ENCODE data around the gene DCUN1D1.

The DCUN1D1 gene

DNA sequence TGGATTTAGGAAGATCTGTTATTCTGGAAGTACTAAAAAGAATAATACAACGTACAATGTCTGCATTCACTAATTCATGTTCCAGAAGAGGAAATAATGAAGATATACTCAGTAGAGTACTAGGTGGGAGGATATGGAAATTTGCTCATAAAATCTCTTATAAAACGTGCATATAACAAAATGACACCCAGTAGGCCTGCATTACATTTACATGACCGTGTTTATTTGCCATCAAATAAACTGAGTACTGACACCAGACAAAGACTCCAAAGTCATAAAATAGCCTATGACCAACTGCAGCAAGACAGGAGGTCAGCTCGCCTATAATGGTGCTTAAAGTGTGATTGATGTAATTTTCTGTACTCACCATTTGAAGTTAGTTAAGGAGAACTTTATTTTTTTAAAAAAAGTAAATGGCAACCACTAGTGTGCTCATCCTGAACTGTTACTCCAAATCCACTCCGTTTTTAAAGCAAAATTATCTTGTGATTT, 60.4 kb downstream of the DCUN1D1 start:
- ChIA-PET POLR2A (interaction anchor here (0.6 kb wide), 1 partner anchor 10 kb away, joined by 4 read pairs; no protein-coding TSS in a partner anchor), CTCF (interaction anchor here (1.2 to 3.0 kb wide), 2 partner anchors 10 to 12 kb away, joined by 4 to 10 read pairs; no protein-coding TSS in a partner anchor)
- DNase-seq (ENCODE audit: low read depth, low spot score): no peak
- TF ChIP-seq, protein P1, sequence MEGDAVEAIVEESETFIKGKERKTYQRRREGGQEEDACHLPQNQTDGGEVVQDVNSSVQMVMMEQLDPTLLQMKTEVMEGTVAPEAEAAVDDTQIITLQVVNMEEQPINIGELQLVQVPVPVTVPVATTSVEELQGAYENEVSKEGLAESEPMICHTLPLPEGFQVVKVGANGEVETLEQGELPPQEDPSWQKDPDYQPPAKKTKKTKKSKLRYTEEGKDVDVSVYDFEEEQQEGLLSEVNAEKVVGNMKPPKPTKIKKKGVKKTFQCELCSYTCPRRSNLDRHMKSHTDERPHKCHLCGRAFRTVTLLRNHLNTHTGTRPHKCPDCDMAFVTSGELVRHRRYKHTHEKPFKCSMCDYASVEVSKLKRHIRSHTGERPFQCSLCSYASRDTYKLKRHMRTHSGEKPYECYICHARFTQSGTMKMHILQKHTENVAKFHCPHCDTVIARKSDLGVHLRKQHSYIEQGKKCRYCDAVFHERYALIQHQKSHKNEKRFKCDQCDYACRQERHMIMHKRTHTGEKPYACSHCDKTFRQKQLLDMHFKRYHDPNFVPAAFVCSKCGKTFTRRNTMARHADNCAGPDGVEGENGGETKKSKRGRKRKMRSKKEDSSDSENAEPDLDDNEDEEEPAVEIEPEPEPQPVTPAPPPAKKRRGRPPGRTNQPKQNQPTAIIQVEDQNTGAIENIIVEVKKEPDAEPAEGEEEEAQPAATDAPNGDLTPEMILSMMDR (IDR thresholded peaks at IDR 0.05; ENCODE audit: insufficient read depth, low read length, missing control alignments): no peak
- no peak overlapping the region for H3K4me3 ChIP-seq (ENCODE audit: low read depth, low read length)

DNA sequence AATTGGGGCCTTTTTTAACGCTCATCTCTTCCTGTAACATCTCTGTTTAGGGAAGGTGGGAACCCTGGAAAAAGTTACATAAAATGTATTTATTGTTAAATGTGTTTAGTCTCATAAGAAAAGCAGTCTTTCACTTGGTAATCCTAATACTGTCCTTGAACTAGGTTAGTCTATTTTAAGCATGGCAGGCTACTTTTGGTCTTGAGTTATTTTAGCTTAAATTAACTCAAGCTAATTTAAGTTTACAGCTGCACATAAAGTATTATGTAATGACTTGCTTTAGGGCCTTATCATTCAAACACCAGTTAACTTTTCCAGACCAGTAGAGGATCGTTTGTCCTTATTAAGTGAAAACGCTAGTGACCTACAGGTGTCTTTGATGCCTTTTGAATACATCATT, 63.2 kb downstream of the DCUN1D1 start:
- no peak for DNase-seq (ENCODE audit: low read depth, low spot score)
- ChIA-PET POLR2A (no interaction called here), CTCF (interaction anchor here (1.0 to 2.1 kb wide), 3 partner anchors 8 to 468 kb away, joined by 3 to 6 read pairs (median 4); no protein-coding TSS in a partner anchor)
- TF ChIP-seq, protein P1 (IDR thresholded peaks at IDR 0.05; ENCODE audit: insufficient read depth, low read length, missing control alignments): no peak
- H3K4me3 ChIP-seq (ENCODE audit: low read depth, low read length): no peak overlapping the region

DNA sequence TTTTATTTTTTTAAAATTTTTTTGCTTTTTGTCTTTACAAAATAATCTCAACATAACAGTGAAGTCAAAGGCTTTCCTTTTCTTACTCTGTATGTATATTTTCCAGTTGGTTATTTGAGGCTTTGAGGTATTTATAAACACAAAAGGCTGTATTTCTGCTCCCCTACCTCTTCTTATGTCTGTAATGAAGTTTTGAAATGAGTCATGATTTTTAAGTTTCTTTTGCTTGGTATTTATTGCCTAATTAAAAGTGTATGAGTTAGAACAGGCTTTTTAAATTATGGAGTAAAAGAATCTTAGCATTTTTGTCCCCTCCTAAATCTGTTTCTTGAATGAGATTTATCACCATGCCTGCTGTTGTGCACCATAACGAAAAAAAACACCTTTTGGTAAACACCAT, 66.0 kb downstream of the DCUN1D1 start:
- CTCF ChIA-PET: no interaction called here
- H3K4me3 ChIP-seq (ENCODE audit: low read depth, low read length): no peak overlapping the region
- DNase-seq (ENCODE audit: low read depth, low spot score): no peak
- TF ChIP-seq, protein P1 (IDR thresholded peaks at IDR 0.05; ENCODE audit: insufficient read depth, low read length, missing control alignments): no peak
- POLR2A ChIA-PET: no interaction called here

DNA sequence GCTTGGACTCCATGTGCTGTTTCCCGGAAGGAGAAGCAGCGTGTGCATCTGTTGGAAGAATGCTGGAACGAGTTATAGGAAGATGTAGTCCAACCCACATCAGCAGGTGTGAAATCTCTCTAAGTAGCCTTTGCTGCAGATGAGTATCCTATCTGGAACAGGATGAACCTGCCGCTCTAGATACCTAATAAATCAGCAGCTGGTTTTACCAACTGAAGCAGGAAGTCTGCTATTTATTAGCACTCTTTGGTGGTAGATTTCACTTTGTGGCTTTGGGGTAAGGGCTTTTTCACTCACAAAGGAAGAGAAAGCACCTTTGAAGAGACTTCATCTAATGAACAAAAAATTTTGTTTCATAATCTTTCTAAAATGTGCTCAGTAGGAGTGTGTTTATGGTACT, 66.4 kb downstream of the DCUN1D1 start:
- POLR2A ChIA-PET: no interaction called here
- no peak for DNase-seq (ENCODE audit: low read depth, low spot score)
- H3K4me3 ChIP-seq (ENCODE audit: low read depth, low read length): no peak overlapping the region
- TF ChIP-seq, protein P1 (IDR thresholded peaks at IDR 0.05; ENCODE audit: insufficient read depth, low read length, missing control alignments): no peak
- CTCF ChIA-PET: interaction anchor here (1.5 kb wide), 1 partner anchor 10 kb away, joined by 7 read pairs; no protein-coding TSS in a partner anchor

DNA sequence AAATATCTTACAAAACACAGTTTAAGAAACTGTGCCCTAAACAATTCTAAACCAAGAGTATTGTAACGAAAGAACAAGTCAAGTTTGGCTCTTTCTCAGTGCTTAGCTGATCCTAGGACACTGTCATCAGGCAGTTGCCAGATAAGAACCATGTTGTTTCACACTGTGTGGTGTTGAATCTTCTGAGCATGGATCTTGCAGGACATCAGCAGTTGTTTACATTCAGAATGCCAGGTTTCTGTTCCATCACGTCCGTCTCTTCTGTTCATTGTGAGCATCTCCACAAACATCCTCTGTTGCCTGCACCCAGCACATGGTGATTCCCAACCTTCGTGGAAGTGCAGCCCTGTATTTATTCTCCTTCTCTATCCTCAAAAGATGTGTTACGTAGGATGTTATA, 67.9 kb downstream of the DCUN1D1 start:
- TF ChIP-seq, protein P1 (IDR thresholded peaks at IDR 0.05; ENCODE audit: insufficient read depth, low read length, missing control alignments): no peak
- CTCF ChIA-PET: interaction anchor here (1.5 kb wide), 1 partner anchor 8 kb away, joined by 7 read pairs; no protein-coding TSS in a partner anchor
- H3K4me3 ChIP-seq (ENCODE audit: low read depth, low read length): no peak overlapping the region
- DNase-seq (ENCODE audit: low read depth, low spot score): no peak
- POLR2A ChIA-PET: no interaction called here

DNA sequence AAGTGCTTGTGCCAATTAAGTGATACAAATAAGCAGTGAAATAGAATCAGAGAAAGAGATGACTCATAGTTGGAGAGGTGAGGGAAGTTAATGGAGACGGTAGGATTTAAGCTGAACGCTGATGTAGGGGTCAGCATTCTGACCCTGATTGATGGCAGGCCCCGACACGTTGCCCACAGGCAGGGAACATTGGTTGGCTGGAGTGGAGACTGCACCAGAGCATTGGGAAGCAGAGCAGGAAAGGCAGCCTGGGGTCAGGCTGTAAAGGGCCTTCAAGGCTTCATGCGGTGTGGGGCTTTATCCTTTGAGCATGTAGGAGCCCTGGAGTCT, 68.6 kb downstream of the DCUN1D1 start:
- no peak for DNase-seq (ENCODE audit: low read depth, low spot score)
- TF ChIP-seq, protein P1 (IDR thresholded peaks at IDR 0.05; ENCODE audit: insufficient read depth, low read length, missing control alignments): no peak
- POLR2A ChIA-PET: no interaction called here
- CTCF ChIA-PET: no interaction called here
- no peak overlapping the region for H3K4me3 ChIP-seq (ENCODE audit: low read depth, low read length)
